AG09319 (cell line): ENCODE results near the gene ERI3.

Source experiments
- DNase-seq: peaks from one replicate; pipeline ENCODE4 v3.0.0-alpha.2; 2010; ENCODE audit warnings: low read depth; ENCODE audit errors: extremely low read depth
- TF ChIP-seq, protein P1 (sequence below): IDR thresholded peaks from 2 replicates; pipeline ENCODE4 v1.5.1; 2011; ENCODE audit warnings: low read depth, mild to moderate bottlenecking, inconsistent platforms, low read length, moderate library complexity

The ERI3 gene

DNA sequence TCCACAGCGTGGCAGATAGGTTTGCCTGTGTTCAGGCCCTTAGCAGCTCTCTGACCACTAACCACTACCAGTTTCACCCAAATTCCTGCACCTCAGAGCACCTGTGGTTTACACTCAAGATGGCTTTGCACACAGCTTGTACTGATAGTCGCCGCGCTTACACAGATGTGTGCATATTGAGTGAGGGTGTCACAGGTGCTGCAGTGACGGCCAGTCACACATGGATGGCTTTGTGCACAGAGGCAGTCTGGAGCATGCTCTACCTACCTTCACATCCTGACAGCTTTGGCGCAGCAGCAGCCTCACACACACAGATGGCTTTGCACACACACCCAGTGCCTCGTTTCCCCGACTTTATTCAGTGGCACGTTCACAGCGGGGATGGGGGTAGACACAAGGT lies 134.3 kb downstream of the ERI3 start:
- TF ChIP-seq, protein P1, sequence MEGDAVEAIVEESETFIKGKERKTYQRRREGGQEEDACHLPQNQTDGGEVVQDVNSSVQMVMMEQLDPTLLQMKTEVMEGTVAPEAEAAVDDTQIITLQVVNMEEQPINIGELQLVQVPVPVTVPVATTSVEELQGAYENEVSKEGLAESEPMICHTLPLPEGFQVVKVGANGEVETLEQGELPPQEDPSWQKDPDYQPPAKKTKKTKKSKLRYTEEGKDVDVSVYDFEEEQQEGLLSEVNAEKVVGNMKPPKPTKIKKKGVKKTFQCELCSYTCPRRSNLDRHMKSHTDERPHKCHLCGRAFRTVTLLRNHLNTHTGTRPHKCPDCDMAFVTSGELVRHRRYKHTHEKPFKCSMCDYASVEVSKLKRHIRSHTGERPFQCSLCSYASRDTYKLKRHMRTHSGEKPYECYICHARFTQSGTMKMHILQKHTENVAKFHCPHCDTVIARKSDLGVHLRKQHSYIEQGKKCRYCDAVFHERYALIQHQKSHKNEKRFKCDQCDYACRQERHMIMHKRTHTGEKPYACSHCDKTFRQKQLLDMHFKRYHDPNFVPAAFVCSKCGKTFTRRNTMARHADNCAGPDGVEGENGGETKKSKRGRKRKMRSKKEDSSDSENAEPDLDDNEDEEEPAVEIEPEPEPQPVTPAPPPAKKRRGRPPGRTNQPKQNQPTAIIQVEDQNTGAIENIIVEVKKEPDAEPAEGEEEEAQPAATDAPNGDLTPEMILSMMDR, result no peak
- DNase-seq, result no peak

DNA sequence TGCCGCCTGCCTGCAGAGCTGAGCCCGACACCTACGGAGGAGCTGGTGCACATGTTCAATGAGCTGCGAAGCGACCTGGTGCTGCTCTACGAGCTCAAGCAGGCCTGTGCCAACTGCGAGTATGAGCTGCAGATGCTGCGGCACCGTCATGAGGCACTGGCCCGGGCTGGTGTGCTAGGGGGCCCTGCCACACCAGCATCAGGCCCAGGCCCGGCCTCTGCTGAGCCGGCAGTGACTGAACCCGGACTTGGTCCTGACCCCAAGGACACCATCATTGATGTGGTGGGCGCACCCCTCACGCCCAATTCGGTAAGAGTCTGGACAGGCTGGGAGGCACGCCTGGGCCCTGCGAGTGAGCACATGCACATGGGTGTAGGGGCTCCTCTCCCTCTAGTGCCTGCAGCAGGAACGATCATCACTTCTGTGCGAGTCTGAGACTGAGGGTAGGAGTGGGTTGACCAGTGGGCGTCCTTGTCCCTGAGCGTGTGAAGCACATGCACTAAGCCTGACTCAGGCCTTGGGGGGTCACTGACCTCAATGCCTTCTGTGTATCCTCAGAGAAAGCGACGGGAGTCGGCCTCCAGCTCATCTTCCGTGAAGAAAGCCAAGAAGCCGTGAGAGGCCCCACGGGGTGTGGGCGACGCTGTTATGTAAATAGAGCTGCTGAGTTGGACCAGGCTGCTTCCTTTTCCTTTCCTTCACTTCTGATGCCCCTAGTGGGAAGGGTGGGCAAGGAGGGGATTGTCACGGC lies 134.9 kb downstream of the ERI3 start:
- TF ChIP-seq, protein P1, result no peak
- DNase-seq, result no peak

DNA sequence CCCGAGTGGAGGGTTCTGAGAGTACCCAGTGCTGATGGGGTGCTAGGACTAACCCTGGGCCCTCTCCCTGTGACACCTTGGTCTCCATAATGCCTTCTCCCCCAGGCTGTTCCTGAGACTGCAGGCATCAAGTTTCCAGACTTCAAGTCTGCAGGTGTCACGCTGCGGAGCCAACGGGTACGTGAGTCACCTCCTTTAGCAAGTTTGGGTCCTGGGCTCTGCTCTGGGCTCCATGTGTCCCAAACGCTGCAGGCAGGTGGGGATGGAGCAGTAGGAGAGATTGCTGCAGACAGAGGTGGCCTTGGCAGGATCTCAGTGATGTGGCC lies 135.8 kb downstream of the ERI3 start:
- no peak for DNase-seq
- TF ChIP-seq, protein P1, result no peak

DNA sequence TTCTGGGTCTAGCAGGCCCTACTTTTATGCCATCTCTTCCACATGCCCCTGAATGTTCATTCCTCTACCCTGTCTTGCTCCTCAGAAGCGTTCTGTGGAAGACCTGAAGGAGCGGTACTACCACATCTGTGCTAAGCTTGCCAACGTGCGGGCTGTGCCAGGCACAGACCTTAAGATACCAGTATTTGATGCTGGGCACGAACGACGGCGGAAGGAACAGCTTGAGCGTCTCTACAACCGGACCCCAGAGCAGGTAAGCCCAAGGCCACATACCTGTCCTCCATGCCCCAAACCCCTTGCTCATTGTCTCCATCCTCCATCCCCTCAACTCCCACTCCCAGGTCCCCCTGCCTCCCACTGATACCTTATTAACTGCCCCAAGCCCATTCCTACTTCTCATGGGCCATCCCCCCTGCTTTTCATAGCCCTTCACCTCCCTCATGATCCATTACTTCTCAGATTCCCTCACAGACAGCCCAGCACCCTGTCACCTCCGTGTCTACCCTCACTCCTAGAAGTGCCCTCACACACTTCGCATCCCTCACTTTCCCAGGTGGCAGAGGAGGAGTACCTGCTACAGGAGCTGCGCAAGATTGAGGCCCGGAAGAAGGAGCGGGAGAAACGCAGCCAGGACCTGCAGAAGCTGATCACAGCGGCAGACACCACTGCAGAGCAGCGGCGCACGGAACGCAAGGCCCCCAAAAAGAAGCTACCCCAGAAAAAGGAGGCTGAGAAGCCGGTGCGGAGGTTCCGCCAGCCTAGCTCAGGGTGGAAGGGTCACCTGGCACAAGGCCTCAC lies 136.4 kb downstream of the ERI3 start:
- DNase-seq, result no peak
- TF ChIP-seq, protein P1, result no peak

DNA sequence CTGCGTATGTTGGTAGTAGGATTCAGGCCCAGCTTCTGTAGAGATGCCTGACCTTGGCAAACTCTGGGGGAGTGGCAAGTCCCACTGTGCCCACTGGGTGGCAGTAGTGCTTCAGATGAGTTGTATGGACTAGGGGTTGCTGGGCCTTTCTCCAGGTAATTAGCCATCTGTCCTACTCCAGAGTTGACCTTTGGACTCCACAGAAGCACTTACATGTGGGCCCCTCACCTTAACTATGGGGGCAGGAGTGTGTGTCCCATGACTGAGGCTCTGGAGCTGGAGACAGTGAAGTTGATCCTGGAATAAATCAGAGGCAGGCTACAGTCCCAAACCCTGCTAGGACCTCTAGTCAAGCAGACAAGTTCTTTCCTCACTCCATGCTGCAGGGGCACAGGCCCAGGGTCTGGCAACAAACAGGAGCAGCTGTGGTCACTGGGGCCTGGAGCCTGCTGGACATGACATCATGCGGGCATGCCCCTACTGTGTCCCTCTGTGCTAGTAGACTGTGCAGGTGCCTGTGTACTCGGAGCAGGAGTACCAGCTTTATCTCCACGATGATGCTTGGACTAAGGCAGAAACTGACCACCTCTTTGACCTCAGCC lies 137.1 kb downstream of the ERI3 start:
- TF ChIP-seq, protein P1, result peak; percentile 93
- DNase-seq, result peak; percentile 38

DNA sequence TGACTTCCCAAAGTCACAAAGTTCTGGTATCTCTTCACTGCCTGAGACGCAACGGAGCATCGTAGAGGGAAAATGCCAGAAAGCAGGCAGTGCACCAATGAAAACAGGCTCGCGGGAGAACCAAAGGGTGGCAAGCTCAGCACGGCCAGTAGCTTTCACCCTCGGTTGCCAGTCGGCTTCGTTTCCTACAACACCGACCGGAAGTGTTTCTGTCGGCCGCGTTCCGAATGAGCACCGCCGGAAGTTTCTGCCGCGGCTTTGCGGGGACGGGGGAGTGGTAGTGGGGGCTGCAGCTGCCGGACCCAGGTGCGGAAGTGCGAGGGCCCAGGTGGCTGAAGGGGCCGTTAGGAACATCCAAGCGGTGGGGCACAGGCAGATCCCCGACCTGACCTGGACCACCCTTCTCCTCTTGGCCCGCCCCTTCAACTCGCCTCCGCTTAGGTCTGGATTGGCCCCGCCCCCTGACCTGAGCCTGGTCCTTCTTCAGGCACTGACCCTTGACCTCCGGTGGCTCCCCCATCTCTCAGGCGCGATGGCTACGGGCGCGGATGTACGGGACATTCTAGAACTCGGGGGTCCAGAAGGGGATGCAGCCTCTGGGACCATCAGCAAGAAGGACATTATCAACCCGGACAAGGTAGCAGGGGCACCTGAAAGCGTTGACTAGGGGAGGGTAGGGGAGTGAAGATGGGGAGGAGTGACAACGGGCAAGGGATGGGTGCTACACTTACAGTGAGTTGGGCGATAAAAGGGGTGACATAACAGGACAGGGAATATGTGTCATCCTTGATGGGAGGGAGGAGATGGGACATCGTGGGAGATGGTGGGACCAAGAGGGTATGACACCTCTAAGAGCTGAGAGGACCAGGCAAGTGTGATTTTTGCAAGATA lies 141.6 kb downstream of the ERI3 start, which contains the start of gene DMAP1:
Gene DMAP1, plus strand, starts transcription at position 250 of the 891 bp plus-strand sequence. Its CDS starts 283 bp downstream, at position 533.
- TF ChIP-seq, protein P1, result peak; percentile 15
- peak; percentile 50 for DNase-seq
